ENCODE results near the gene PLEKHO1.

PLEKHO1 gene, protein sequence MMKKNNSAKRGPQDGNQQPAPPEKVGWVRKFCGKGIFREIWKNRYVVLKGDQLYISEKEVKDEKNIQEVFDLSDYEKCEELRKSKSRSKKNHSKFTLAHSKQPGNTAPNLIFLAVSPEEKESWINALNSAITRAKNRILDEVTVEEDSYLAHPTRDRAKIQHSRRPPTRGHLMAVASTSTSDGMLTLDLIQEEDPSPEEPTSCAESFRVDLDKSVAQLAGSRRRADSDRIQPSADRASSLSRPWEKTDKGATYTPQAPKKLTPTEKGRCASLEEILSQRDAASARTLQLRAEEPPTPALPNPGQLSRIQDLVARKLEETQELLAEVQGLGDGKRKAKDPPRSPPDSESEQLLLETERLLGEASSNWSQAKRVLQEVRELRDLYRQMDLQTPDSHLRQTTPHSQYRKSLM

GRCh38 chr1:150149271-150150132 lies at the start of gene PLEKHO1:
Gene PLEKHO1 (plus strand): TSS chr1:150149916. CDS start chr1:150150258, 342 bp downstream.
- no peak for DNase-seq (ENCODE audit: low read depth)
- peak within 1 kb of the TSS; percentile 81 for H3K4me3 ChIP-seq (ENCODE audit: low read length)
- TF ChIP-seq CTCF (conservative IDR thresholded peaks at IDR 0.05; ENCODE audit: low read depth, low read length), result no peak

GRCh38 chr1:150102986-150103385 lies 46.7 kb upstream of the PLEKHO1 start:
- DNase-seq (ENCODE audit: low read depth), result no peak
- no peak for TF ChIP-seq CTCF (conservative IDR thresholded peaks at IDR 0.05; ENCODE audit: low read depth, low read length)
- no peak overlapping the region for H3K4me3 ChIP-seq (ENCODE audit: low read length)

- DNase-seq (ENCODE audit: low read depth), result no peak
- no peak for TF ChIP-seq CTCF (conservative IDR thresholded peaks at IDR 0.05; ENCODE audit: low read depth, low read length)
- no peak overlapping the region for H3K4me3 ChIP-seq (ENCODE audit: low read length)
Measured at GRCh38 chr1:150106341-150106740, 43.4 kb upstream of the PLEKHO1 start.

DNA sequence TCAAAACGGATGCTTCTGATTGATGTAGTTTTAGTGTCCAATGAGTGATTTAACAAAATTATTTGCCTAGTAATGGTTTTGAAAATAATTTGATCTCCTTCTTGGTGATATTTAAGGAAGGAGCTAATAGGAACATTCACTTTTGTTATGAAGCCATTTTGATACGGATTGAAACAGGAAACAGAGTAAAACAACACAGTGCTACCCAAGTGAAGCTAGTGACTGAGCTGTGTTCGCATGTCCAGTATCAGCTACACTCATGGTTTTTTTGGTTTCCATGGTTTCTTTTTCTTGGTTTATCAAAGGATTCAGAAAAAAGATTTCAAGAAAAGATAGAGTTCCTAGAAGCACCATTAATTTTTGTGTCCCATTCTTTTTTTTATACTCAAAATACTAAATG lies 40.1 kb upstream of the PLEKHO1 start:
- H3K4me3 ChIP-seq (ENCODE audit: low read length), result no peak overlapping the region
- no peak for TF ChIP-seq CTCF (conservative IDR thresholded peaks at IDR 0.05; ENCODE audit: low read depth, low read length)
- DNase-seq (ENCODE audit: low read depth), result no peak

DNA sequence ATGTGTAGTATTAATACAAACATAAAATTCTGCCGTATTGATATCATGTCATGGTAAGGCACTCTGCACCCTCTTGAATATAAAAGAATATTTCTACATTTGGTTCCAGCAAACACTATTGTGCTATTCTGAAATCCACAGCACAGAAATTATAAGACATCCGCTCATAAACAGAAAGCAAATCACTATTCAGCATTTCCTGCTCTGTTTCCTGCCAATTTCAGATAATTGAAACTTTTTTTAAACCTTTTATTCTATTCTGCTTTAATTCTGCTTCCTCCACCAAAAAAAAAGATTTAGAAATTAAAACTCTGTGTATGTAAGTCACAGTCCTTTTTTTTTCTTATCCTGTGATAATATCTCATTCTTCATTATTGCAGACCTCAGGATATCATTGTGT lies 39.6 kb upstream of the PLEKHO1 start:
- no peak for TF ChIP-seq CTCF (conservative IDR thresholded peaks at IDR 0.05; ENCODE audit: low read depth, low read length)
- no peak for DNase-seq (ENCODE audit: low read depth)
- no peak overlapping the region for H3K4me3 ChIP-seq (ENCODE audit: low read length)

DNA sequence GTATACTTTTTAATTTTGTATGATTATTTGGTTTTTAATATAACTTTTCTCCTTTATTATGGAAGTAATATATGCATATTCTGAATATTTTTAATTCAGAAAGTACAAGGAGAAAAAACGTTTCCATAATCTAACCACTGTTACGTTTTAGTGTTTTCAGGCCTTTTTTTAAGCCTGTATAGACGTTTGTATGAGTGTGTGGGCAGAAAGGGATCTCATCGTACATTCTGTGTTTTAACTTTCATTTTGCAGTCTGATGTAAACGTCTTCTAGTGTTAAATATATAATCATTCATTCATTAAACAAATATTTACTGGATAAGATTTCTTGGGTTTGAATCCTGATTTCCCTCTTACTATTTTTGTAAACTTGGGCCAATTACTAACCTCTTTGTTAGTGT lies 38.0 kb upstream of the PLEKHO1 start:
- no peak for DNase-seq (ENCODE audit: low read depth)
- H3K4me3 ChIP-seq (ENCODE audit: low read length), result no peak overlapping the region
- no peak for TF ChIP-seq CTCF (conservative IDR thresholded peaks at IDR 0.05; ENCODE audit: low read depth, low read length)
